Aorta (tissue), 5 donors: ENCODE data around the gene SPATA24. TPM values are rescaled to one million over a fixed set of nuclear protein-coding genes. Genes with fewer than 3 reads are reported as not detected.

Source experiments
- ATAC-seq: fragments of 200-7000 bp; cut with Tn5 transposase; one replicate; pipeline ENCODE4 v1.9.1; 2022; ENCODE audit warnings: moderate library complexity; ENCODE audit not compliant: low FRiP score
- DNase-seq, 2 donors: peaks; one replicate each; pipeline ENCODE4 v3.0.0-alpha.2; 2020
- H3K27ac ChIP-seq, 2 donors: one replicate each; pipeline ENCODE4 v1.5.1; 2013; ENCODE audit warnings: low read length in 2 of 2, mild to moderate bottlenecking in 2 of 2, moderate library complexity in 2 of 2, control low read depth in 1 of 2, inconsistent platforms in 1 of 2, low read depth in 1 of 2
- H3K27me3 ChIP-seq, 2 donors: one replicate each; pipeline ENCODE4 v1.6.1; 2013; ENCODE audit warnings: control low read depth in 1 of 2, low read length in 1 of 2, mild to moderate bottlenecking in 1 of 2, moderate library complexity in 1 of 2; ENCODE audit not compliant: insufficient read depth in 2 of 2, control insufficient read depth in 1 of 2
- H3K36me3 ChIP-seq, 2 donors: one replicate each; pipeline ENCODE4 v1.6.1; 2013; ENCODE audit warnings: control low read depth in 1 of 2, low read length in 1 of 2, mild to moderate bottlenecking in 1 of 2; ENCODE audit not compliant: insufficient read depth in 2 of 2, control insufficient read depth in 1 of 2
- H3K4me1 ChIP-seq, 2 donors: one replicate each; pipeline ENCODE4 v1.6.1; 2013; ENCODE audit warnings: low read length in 2 of 2, control low read depth in 1 of 2, mild to moderate bottlenecking in 1 of 2, moderate library complexity in 1 of 2; ENCODE audit not compliant: insufficient read depth in 2 of 2, control insufficient read depth in 1 of 2
- H3K4me3 ChIP-seq, 2 donors: one replicate each; pipeline ENCODE4 v1.5.1; 2013; ENCODE audit warnings: low read length in 2 of 2, control low read depth in 1 of 2, mild to moderate bottlenecking in 1 of 2
- H3K9me3 ChIP-seq: one replicate; pipeline ENCODE4 v1.6.1; 2013; ENCODE audit warnings: mild to moderate bottlenecking, low read length; ENCODE audit not compliant: control insufficient read depth
- WGBS, 2 donors: extraction: QIAGEN DNeasy Blood & Tissue Kit; methylation state at CpG; one replicate each; pipeline ENCODE4 v1.1.7; 2013; 5-methylcytosine and 5-hydroxymethylcytosine counted together
- intact Hi-C, 2 donors: fragments of 100-400 bp; cut with DNase I; formaldehyde crosslinking; loops; one replicate each; pipeline versions ENCODE4 v1.14.2 to v1.15.0; 2022
- polyA plus RNA-seq, 2 donors: library from polyadenylated mRNA; stranded (reverse); fragments of 200-250 nt; gene quantifications; one replicate each; pipeline ENCODE4 v1.2.3, GENCODE V29; 2013
- total RNA-seq, 2 donors: library from RNA; stranded (reverse); fragmentation: NEBNext Ultra II Directional; extraction: Animal tissue kit (Norgen Biotek cat#: 25700); gene quantifications; one replicate each; pipeline ENCODE4 v1.2.1, GENCODE V29; 2021
- donor health status: healthy with polysubstance abuse.
- donor health status: Bipolar disorder and iron deficiency.
- donor health status: DM: no; HTN: no; CAD: no.
- donor health status: DM: no; HTN: no; CAD: no.
- donor health status: DM: yes; HTN: yes; CAD: no.

SPATA24 gene
- total and polyA plus RNA-seq, 4 donors: 2.2 to 7.7 (median 4.7) TPM

DNA sequence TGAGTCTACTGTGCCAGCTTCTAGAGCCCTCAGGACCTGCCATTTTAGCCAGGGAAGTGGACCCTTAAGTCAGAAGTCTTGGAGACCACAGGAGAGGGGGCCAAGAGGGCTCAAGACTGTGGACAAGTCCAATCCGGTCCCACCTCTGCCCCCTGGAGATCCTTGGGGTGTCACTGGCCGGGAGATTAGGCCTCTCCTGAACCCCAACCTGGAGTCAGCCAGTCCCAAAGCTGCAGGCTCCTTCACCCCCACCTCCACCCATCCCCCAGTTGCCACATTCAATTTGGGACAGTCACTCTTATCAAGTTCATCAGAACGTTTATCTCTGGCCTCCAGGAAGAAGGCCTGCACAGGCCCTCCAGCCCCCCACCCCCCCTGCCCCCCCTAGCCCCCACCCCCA is 21.1 kb downstream of the SPATA24 start:
- no peaks in the 10 kb centered on the region for H3K9me3 ChIP-seq
- H3K27me3 ChIP-seq: no peaks in the 10 kb centered on the region
- H3K4me1 ChIP-seq: no peaks in the 10 kb centered on the region
- no peak for ATAC-seq
- H3K27ac ChIP-seq: no peak overlapping the region
- intact Hi-C loops: no loop called here
- WGBS, 2 donors: 58 to 61% methylated on average over 3 of the region's 3 CpGs
- no peaks in the 10 kb centered on the region for H3K36me3 ChIP-seq
- no peak overlapping the region for H3K4me3 ChIP-seq
- DNase-seq: no peak

DNA sequence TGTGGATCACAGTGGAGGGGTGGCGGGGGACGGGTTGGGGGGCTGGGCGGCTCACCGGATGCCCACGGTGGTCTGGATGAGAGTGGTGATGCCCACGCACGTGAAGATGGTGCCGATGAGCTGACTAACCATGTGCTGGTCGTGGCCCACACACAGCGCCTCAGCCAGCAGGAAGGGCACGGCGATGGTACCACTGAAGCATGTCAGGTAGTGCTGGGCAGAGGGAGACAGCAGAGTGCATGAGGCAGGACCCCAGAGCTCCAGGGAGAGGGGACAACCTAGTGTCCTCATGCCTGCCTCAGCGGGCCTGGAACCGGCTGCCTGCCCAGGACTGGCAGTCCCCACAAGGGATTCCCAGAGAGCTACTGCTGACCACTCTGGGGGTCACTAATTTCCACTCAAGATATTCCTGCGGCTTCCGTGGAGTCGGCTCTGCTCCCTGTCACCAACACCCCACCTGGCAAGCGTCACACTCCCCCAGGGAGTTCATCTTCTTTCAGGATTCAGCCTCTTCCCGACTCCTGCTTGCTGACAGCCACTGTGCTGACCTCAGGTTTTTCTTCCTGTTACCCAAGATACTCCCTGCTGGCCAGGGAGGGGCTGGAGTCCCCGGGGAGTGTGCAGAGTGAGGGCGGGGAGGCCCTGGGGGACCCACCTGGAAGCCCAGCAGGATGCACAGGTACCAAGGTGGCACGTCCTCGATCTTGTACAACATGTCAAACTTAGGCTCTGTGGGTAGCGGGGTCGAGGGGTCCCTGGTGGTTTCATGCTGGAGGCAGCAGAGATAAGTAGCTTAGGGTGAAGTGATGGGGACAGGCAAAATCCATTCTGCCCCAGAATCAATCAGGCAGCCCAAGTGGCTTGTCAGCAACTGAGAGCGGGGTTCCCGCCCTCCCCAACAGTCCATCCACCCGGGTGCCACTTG is 21.8 kb downstream of the SPATA24 start:
- Histone ChIP-seq H3K4me3 (no peak overlapping the region), H3K4me1 (no peaks in the 10 kb centered on the region), H3K27me3 (no peaks in the 10 kb centered on the region), H3K27ac (no peak overlapping the region), H3K36me3 (no peaks in the 10 kb centered on the region), H3K9me3 (no peaks in the 10 kb centered on the region)
- WGBS, 2 donors: 88 to 90% methylated on average over 28 of the region's 28 CpGs
- ATAC-seq (no peak), DNase-seq (peak in 1 of 2 donors; percentile 33)
- intact Hi-C loops: no loop called here

DNA sequence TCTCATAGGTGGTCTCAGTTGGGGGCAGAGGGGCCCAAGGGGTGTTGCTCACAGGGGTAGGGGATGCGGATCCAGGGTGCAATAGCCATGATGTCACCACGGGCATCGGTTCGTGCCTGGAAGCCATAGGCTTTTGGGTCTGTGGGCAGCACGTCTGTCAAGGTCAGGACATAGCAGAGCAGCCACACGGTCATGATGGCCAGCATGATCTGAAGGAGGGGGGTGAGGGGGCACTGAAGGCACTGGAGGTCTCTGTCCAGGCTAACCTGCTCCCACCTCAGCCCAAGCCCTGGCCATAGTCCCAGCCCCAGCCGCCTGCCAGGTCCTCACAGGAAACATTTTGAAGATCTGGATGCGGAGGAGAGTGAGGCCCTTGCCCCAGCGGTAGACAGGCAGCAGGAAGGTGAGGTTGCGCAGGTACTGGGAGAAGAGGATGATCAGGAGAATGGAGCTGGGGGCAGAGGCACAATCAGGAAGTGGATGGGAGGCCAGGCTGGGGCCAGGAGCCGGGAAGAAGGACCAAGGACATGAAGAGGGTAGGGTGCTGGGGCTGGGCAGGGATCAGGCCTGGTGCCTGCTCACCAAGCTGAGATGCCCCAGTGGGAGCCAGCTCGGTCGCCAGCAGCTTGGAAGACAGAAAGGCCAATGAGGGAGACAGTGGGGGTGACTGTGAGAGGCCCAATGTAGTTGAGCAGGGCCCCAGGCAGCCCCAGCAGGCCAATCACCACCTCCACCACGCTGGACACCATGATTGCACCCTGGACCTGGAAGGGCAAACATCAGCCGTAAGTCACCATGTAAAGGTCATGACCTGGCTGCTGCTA is 24.1 kb downstream of the SPATA24 start:
- Histone ChIP-seq H3K9me3 (no peaks in the 10 kb centered on the region), H3K27ac (no peak overlapping the region), H3K4me1 (no peaks in the 10 kb centered on the region), H3K4me3 (no peak overlapping the region), H3K27me3 (no peaks in the 10 kb centered on the region), H3K36me3 (no peaks in the 10 kb centered on the region)
- 87% methylated on average over 15 of the region's 15 CpGs for WGBS, 2 donors
- DNase-seq: peak in 1 of 2 donors; percentile 27
- intact Hi-C loops: no loop called here
- ATAC-seq: no peak

DNA sequence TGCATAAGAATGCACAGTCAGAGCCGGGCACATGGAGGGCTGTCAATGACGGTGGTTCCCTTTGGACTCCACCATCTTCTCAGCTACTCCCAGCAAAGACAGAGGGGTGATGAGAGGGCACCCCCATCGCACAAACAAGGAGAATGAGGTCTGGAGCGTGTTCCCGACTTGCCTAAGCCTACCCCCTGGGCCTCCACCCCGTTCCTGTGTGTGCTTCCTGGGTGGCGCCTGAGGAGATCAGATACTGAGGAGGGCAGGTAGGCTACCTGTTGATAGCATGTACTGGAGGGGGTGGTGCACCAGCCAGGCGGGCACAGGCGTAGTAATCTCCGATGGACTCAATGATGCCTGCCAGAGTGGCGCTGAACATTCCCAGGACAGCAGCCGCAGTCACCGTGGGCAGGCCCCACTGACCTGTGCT is 24.9 kb downstream of the SPATA24 start:
- H3K4me3 ChIP-seq: no peak overlapping the region
- intact Hi-C loops: no loop called here
- no peak overlapping the region for H3K27ac ChIP-seq
- H3K4me1 ChIP-seq: no peaks in the 10 kb centered on the region
- DNase-seq (peak in 1 of 2 donors; percentile 67), ATAC-seq (no peak)
- H3K36me3 ChIP-seq: peaks cover 0 to 2% of the 10 kb centered on the region in 2 donors
- WGBS, 2 donors: 85% methylated on average over 13 of the region's 13 CpGs
- no peaks in the 10 kb centered on the region for H3K9me3 ChIP-seq
- H3K27me3 ChIP-seq: no peaks in the 10 kb centered on the region

DNA sequence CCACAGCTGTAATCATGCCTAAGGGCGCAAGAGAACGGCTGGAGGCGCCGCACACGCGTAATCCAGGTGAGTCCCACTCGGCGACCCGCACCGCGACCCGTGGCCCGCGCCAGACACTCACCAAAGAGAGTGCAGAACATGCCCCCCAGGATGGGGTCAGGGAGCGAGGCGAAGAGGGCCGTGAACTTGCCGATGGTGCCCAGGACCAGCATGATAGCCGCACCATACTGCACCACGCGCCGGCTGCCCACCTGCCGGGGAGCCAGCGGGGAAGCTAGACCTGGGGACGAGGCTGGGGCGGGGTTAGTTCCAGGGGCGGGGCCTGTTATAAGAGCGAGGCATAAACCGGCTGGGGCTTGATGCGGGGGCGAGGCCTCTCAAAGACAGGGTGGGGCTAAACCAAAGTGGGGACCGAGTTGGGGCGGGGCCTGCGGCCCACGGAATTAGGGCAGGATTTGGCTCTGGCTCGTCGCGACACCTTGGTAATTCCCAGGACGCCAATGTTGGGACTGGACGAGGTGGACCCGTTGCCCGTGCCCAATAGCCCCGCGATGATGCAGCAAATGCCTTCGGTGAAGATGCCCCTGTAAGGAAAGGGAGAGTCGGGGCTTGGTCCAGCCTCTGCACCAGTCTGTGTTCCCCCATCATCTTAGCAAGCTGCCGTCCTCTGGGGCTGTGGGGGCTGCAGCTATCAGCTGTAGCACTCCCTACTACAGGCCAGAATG is 25.6 kb downstream of the SPATA24 start:
- Histone ChIP-seq H3K36me3 (peaks cover 0 to 2% of the 10 kb centered on the region in 2 donors), H3K4me1 (no peaks in the 10 kb centered on the region), H3K9me3 (no peaks in the 10 kb centered on the region), H3K4me3 (no peak overlapping the region), H3K27ac (no peak overlapping the region), H3K27me3 (no peaks in the 10 kb centered on the region)
- ATAC-seq: no peak
- DNase-seq: peak in 1 of 2 donors; percentile 65
- intact Hi-C loops: no loop called here
- 61 to 62% methylated on average over 46 to 47 of the region's 47 CpGs for WGBS, 2 donors

DNA sequence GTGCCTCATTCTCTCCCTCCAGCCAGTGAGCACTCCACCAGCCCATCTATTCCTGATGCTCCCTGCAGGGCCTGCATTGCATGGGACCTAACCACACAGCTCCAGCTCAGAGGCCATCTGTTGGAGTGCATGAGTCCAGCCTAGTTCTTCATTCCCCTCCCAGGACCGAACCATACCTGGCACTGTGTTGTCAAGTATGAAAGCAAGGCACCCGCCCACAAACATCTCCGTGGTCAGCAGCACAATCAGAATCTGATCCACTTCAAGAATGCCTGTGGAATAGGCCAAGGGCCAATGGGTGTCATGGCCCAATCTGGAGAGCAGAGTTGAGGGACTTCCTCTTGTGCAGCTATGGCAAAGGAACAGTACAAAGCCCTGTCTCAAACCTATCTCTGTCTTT is 26.7 kb downstream of the SPATA24 start:
- peaks cover 0 to 2% of the 10 kb centered on the region in 2 donors for H3K36me3 ChIP-seq
- no peaks in the 10 kb centered on the region for H3K27me3 ChIP-seq
- intact Hi-C loops: no loop called here
- ATAC-seq (no peak), DNase-seq (peak in 1 of 2 donors; percentile 28)
- no peak overlapping the region for H3K4me3 ChIP-seq
- H3K27ac ChIP-seq: no peak overlapping the region
- no peaks in the 10 kb centered on the region for H3K9me3 ChIP-seq
- no peaks in the 10 kb centered on the region for H3K4me1 ChIP-seq
- 87 to 89% methylated on average over 3 of the region's 3 CpGs for WGBS, 2 donors

DNA sequence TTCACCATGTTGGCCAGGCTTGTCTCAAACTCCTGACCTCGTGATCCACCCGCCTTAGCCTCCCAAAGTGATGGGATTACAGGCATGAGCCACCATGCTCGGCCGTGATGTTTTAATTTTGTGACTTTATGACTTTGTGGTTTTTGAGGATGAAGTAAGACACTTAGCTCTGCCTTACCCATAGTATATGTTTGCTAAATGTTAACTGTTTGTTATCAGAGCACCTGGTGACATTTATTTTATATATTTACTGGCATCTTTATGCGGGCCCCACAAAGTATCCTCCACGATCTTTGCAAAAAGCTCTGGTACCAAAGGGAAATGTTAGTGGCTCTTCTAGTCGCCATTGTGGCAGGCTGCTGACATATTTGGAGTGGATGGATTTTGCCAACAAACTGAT is 27.5 kb downstream of the SPATA24 start:
- no peak for ATAC-seq
- Histone ChIP-seq H3K4me3 (no peak overlapping the region), H3K27me3 (no peaks in the 10 kb centered on the region), H3K9me3 (no peaks in the 10 kb centered on the region), H3K27ac (no peak overlapping the region), H3K4me1 (no peaks in the 10 kb centered on the region), H3K36me3 (peaks cover 0 to 5% of the 10 kb centered on the region in 2 donors)
- WGBS, 2 donors: 95 to 96% methylated on average over 7 of the region's 7 CpGs
- intact Hi-C loops: no loop called here
- no peak for DNase-seq

DNA sequence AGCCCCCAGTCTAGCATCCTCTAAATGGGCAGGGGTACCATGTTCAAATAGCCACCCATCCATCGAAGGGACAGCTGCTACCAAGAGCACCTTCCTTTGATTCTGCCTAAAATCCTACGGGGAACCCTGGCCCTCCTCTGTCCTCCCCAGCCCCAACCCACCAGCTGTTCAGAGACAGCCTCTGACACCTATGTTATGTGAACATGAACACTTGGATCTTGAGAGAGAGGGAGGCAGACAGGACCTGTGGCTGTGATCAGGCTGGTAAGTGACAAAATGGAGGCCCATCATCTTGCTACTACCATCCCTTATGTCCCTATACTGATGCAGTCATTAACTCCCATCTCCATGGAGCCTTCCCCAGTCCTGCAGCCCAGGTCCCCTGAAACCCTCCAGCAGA is 29.0 kb downstream of the SPATA24 start:
- no peak for ATAC-seq
- H3K4me1 ChIP-seq: no peaks in the 10 kb centered on the region
- no peak for DNase-seq
- intact Hi-C loops: no loop called here
- H3K4me3 ChIP-seq: no peak overlapping the region
- WGBS, 2 donors: 95 to 97% methylated on average over 2 of the region's 2 CpGs
- no peak overlapping the region for H3K27ac ChIP-seq
- H3K27me3 ChIP-seq: no peaks in the 10 kb centered on the region
- no peaks in the 10 kb centered on the region for H3K9me3 ChIP-seq
- H3K36me3 ChIP-seq: peaks cover 0 to 5% of the 10 kb centered on the region in 2 donors
